ENCODE measurements around the gene LPAR2.

Gene LPAR2

GRCh38 chr19:19649580-19649995, 21.6 kb upstream of the LPAR2 start:
- TF ChIP-seq POLR2AphosphoS5 (IDR thresholded peaks at IDR 0.05; ENCODE audit: low read depth, low read length) (no peak), FOXP2 (optimal IDR thresholded peaks at IDR 0.05; ENCODE audit: borderline replicate concordance, extremely low read depth, extremely low read length, insufficient read depth) (no peak), SIN3A (IDR thresholded peaks at IDR 0.05; ENCODE audit: borderline replicate concordance, insufficient read depth, low read length) (no peak), TAF1 (IDR thresholded peaks at IDR 0.05; ENCODE audit: borderline replicate concordance, insufficient read depth, low read length) (no peak), REST (IDR thresholded peaks at IDR 0.05; ENCODE audit: insufficient read depth in 1 of 2, low read depth in 2 of 2, low read length in 2 of 2) (no peak)

- TF ChIP-seq REST (IDR thresholded peaks at IDR 0.05; ENCODE audit: insufficient read depth in 1 of 2, low read depth in 2 of 2, low read length in 2 of 2): no peak
- TF ChIP-seq FOXP2 (optimal IDR thresholded peaks at IDR 0.05; ENCODE audit: borderline replicate concordance, extremely low read depth, extremely low read length, insufficient read depth): no peak
- TF ChIP-seq SIN3A (IDR thresholded peaks at IDR 0.05; ENCODE audit: borderline replicate concordance, insufficient read depth, low read length): no peak
- TF ChIP-seq TAF1 (IDR thresholded peaks at IDR 0.05; ENCODE audit: borderline replicate concordance, insufficient read depth, low read length): no peak
- TF ChIP-seq POLR2AphosphoS5 (IDR thresholded peaks at IDR 0.05; ENCODE audit: low read depth, low read length): no peak
These were observed 21.1 kb upstream of the LPAR2 start for GRCh38 chr19:19649155-19649554.

- TF ChIP-seq TAF1 (IDR thresholded peaks at IDR 0.05; ENCODE audit: borderline replicate concordance, insufficient read depth, low read length): no peak
- no peak for TF ChIP-seq FOXP2 (optimal IDR thresholded peaks at IDR 0.05; ENCODE audit: borderline replicate concordance, extremely low read depth, extremely low read length, insufficient read depth)
- TF ChIP-seq SIN3A (IDR thresholded peaks at IDR 0.05; ENCODE audit: borderline replicate concordance, insufficient read depth, low read length): no peak
- no peak for TF ChIP-seq REST (IDR thresholded peaks at IDR 0.05; ENCODE audit: insufficient read depth in 1 of 2, low read depth in 2 of 2, low read length in 2 of 2)
- no peak for TF ChIP-seq POLR2AphosphoS5 (IDR thresholded peaks at IDR 0.05; ENCODE audit: low read depth, low read length)
These were observed 19.2 kb upstream of the LPAR2 start for GRCh38 chr19:19647037-19647835.

DNA sequence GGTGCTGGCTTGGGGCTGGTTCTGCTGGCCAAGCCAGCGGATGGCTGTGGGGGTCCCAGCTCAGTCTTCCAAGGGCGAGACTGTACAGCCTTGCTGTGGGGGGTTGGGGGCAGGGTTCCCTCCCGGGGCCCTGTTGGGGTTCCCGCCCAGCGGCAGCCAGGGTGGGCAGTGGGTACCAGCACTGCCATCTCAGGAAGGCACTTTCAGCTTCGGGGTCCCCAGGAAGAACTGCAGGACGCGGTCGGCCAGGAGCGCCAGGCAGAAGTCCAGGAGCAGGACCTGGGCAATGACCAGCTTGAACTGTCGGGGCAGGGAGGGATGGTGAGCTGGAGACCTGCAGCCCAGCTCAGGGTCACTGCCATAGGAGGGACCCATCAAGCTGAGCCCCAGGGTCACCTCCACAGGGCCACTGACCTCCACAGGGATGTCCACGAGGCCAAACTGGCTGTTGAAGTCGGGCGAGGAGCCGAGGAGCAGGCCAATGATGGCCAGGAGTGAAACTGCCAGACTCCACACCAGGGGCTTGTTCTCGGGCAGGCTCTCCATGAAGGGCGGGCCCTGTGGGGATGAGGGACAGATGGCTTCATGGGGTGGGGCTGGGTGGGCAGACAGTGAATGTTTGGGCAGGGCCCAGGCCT, 17.3 kb upstream of the LPAR2 start:
- TF ChIP-seq POLR2AphosphoS5 (IDR thresholded peaks at IDR 0.05; ENCODE audit: low read depth, low read length): no peak

GRCh38 chr19:19644054-19644388, 16.0 kb upstream of the LPAR2 start:
- TF ChIP-seq POLR2AphosphoS5 (IDR thresholded peaks at IDR 0.05; ENCODE audit: low read depth, low read length) (no peak), FOXP2 (optimal IDR thresholded peaks at IDR 0.05; ENCODE audit: borderline replicate concordance, extremely low read depth, extremely low read length, insufficient read depth) (no peak), REST (IDR thresholded peaks at IDR 0.05; ENCODE audit: insufficient read depth in 1 of 2, low read depth in 2 of 2, low read length in 2 of 2) (no peak), TAF1 (IDR thresholded peaks at IDR 0.05; ENCODE audit: borderline replicate concordance, insufficient read depth, low read length) (no peak), SIN3A (IDR thresholded peaks at IDR 0.05; ENCODE audit: borderline replicate concordance, insufficient read depth, low read length) (no peak)
